ENCODE data around the gene MBD5.
"Not testable (repeated sequence)": the region's sequence is repeated elsewhere in the genome, so short reads cannot be mapped to it uniquely, and the experiment has no call there.

The MBD5 gene

GRCh38 chr2:148021059-148021861 is at the start of gene MBD5:
TSS of gene MBD5 (plus strand) at chr2:148021091.
- H3K4me1 ChIP-seq (ENCODE audit: control insufficient read depth, insufficient read depth, low read length) = peaks cover 12% of the 10 kb centered on the region
- peak within 1 kb of the TSS; percentile 50 for H3K27ac ChIP-seq (ENCODE audit: low read depth, low read length)
- H3K4me3 ChIP-seq (ENCODE audit: low read depth, low read length) = peak within 1 kb of the TSS; percentile 88
- H3K9me3 ChIP-seq (ENCODE audit: control insufficient read depth, insufficient read depth, low read depth, low read length) = no peaks in the 10 kb centered on the region
- H3K27me3 ChIP-seq (ENCODE audit: control insufficient read depth, insufficient read depth, low read length) = no peaks in the 10 kb centered on the region
- H3K9ac ChIP-seq (ENCODE audit: low read length) = peak within 1 kb of the TSS; percentile 79
- H3K36me3 ChIP-seq (ENCODE audit: control insufficient read depth, insufficient read depth, low read length) = no peaks in the 10 kb centered on the region

GRCh38 chr2:147976102-147976501 is 44.8 kb upstream of the MBD5 start:
- Histone ChIP-seq H3K4me1 (ENCODE audit: control insufficient read depth, insufficient read depth, low read length) (no peaks in the 10 kb centered on the region), H3K9ac (ENCODE audit: low read length) (no peak overlapping the region), H3K27ac (ENCODE audit: low read depth, low read length) (no peak overlapping the region), H3K4me3 (ENCODE audit: low read depth, low read length) (no peak overlapping the region), H3K27me3 (ENCODE audit: control insufficient read depth, insufficient read depth, low read length) (no peaks in the 10 kb centered on the region), H3K9me3 (ENCODE audit: control insufficient read depth, insufficient read depth, low read depth, low read length) (no peaks in the 10 kb centered on the region; the same call in 1 of the 2 replicates), H3K36me3 (ENCODE audit: control insufficient read depth, insufficient read depth, low read length) (peaks cover 10% of the 10 kb centered on the region)

- Histone ChIP-seq H3K4me3 (ENCODE audit: low read depth, low read length) (no peak overlapping the region), H3K9ac (ENCODE audit: low read length) (no peak overlapping the region), H3K36me3 (ENCODE audit: control insufficient read depth, insufficient read depth, low read length) (peaks cover 5% of the 10 kb centered on the region; the same call in 1 of the 2 replicates), H3K4me1 (ENCODE audit: control insufficient read depth, insufficient read depth, low read length) (no peaks in the 10 kb centered on the region), H3K9me3 (ENCODE audit: control insufficient read depth, insufficient read depth, low read depth, low read length) (no peaks in the 10 kb centered on the region; the same call in 1 of the 2 replicates), H3K27ac (ENCODE audit: low read depth, low read length) (no peak overlapping the region), H3K27me3 (ENCODE audit: control insufficient read depth, insufficient read depth, low read length) (no peaks in the 10 kb centered on the region)
Measured at GRCh38 chr2:147977679-147978078, 43.2 kb upstream of the MBD5 start.

GRCh38 chr2:147980940-147981528 is 39.9 kb upstream of the MBD5 start:
- H3K27ac ChIP-seq (ENCODE audit: low read depth, low read length) = no peak overlapping the region
- no peak overlapping the region for H3K9ac ChIP-seq (ENCODE audit: low read length)
- no peaks in the 10 kb centered on the region for H3K27me3 ChIP-seq (ENCODE audit: control insufficient read depth, insufficient read depth, low read length)
- H3K9me3 ChIP-seq (ENCODE audit: control insufficient read depth, insufficient read depth, low read depth, low read length) = no peaks in the 10 kb centered on the region; the same call in 1 of the 2 replicates
- H3K4me1 ChIP-seq (ENCODE audit: control insufficient read depth, insufficient read depth, low read length) = no peaks in the 10 kb centered on the region
- no peak overlapping the region for H3K4me3 ChIP-seq (ENCODE audit: low read depth, low read length)
- no peaks in the 10 kb centered on the region for H3K36me3 ChIP-seq (ENCODE audit: control insufficient read depth, insufficient read depth, low read length)

- peaks cover 2% of the 10 kb centered on the region; the same call in 1 of the 2 replicates for H3K9me3 ChIP-seq (ENCODE audit: control insufficient read depth, insufficient read depth, low read depth, low read length)
- H3K27me3 ChIP-seq (ENCODE audit: control insufficient read depth, insufficient read depth, low read length) = no peaks in the 10 kb centered on the region
- H3K9ac ChIP-seq (ENCODE audit: low read length) = no peak overlapping the region
- H3K27ac ChIP-seq (ENCODE audit: low read depth, low read length) = peak overlapping the region; percentile 26; the same call in 1 of the 2 replicates
- H3K4me3 ChIP-seq (ENCODE audit: low read depth, low read length) = no peak overlapping the region
- no peaks in the 10 kb centered on the region for H3K36me3 ChIP-seq (ENCODE audit: control insufficient read depth, insufficient read depth, low read length)
- peaks cover 7% of the 10 kb centered on the region; the same call in 1 of the 2 replicates for H3K4me1 ChIP-seq (ENCODE audit: control insufficient read depth, insufficient read depth, low read length)
Measured at GRCh38 chr2:147989102-147989501, 31.8 kb upstream of the MBD5 start.

GRCh38 chr2:147989809-147990403 is 31.0 kb upstream of the MBD5 start:
- peaks cover 7% of the 10 kb centered on the region; the same call in 1 of the 2 replicates for H3K4me1 ChIP-seq (ENCODE audit: control insufficient read depth, insufficient read depth, low read length)
- peak overlapping the region; percentile 26; the same call in 1 of the 2 replicates for H3K27ac ChIP-seq (ENCODE audit: low read depth, low read length)
- H3K9ac ChIP-seq (ENCODE audit: low read length) = no peak overlapping the region
- H3K4me3 ChIP-seq (ENCODE audit: low read depth, low read length) = no peak overlapping the region
- peaks cover 4% of the 10 kb centered on the region for H3K9me3 ChIP-seq (ENCODE audit: control insufficient read depth, insufficient read depth, low read depth, low read length)
- H3K27me3 ChIP-seq (ENCODE audit: control insufficient read depth, insufficient read depth, low read length) = no peaks in the 10 kb centered on the region
- H3K36me3 ChIP-seq (ENCODE audit: control insufficient read depth, insufficient read depth, low read length) = peaks cover under 1% of the 10 kb centered on the region; the same call in 1 of the 2 replicates

GRCh38 chr2:147994965-147995364 is 25.9 kb upstream of the MBD5 start:
- not testable (repeated sequence) for H3K27me3 ChIP-seq (ENCODE audit: control insufficient read depth, insufficient read depth, low read length); H3K27ac ChIP-seq (ENCODE audit: low read depth, low read length); H3K4me1 ChIP-seq (ENCODE audit: control insufficient read depth, insufficient read depth, low read length); H3K9ac ChIP-seq (ENCODE audit: low read length); H3K4me3 ChIP-seq (ENCODE audit: low read depth, low read length)
- peaks cover 23% of the 10 kb centered on the region for H3K36me3 ChIP-seq (ENCODE audit: control insufficient read depth, insufficient read depth, low read length)
- peaks cover 24% of the 10 kb centered on the region for H3K9me3 ChIP-seq (ENCODE audit: control insufficient read depth, insufficient read depth, low read depth, low read length)

GRCh38 chr2:147996828-147997227 is 24.1 kb upstream of the MBD5 start:
- H3K4me1 ChIP-seq (ENCODE audit: control insufficient read depth, insufficient read depth, low read length) = peaks cover 9% of the 10 kb centered on the region; the same call in 1 of the 2 replicates
- H3K4me3 ChIP-seq (ENCODE audit: low read depth, low read length) = no peak overlapping the region
- H3K27ac ChIP-seq (ENCODE audit: low read depth, low read length) = no peak overlapping the region
- H3K27me3 ChIP-seq (ENCODE audit: control insufficient read depth, insufficient read depth, low read length) = no peaks in the 10 kb centered on the region
- H3K36me3 ChIP-seq (ENCODE audit: control insufficient read depth, insufficient read depth, low read length) = peaks cover 23% of the 10 kb centered on the region
- peaks cover 24% of the 10 kb centered on the region for H3K9me3 ChIP-seq (ENCODE audit: control insufficient read depth, insufficient read depth, low read depth, low read length)
- no peak overlapping the region for H3K9ac ChIP-seq (ENCODE audit: low read length)

GRCh38 chr2:147998203-147998602 is 22.7 kb upstream of the MBD5 start:
- Histone ChIP-seq H3K4me3 (ENCODE audit: low read depth, low read length) (no peak overlapping the region), H3K9ac (ENCODE audit: low read length) (no peak overlapping the region), H3K27ac (ENCODE audit: low read depth, low read length) (no peak overlapping the region), H3K9me3 (ENCODE audit: control insufficient read depth, insufficient read depth, low read depth, low read length) (peaks cover 22% of the 10 kb centered on the region), H3K27me3 (ENCODE audit: control insufficient read depth, insufficient read depth, low read length) (no peaks in the 10 kb centered on the region), H3K4me1 (ENCODE audit: control insufficient read depth, insufficient read depth, low read length) (peaks cover 9% of the 10 kb centered on the region; the same call in 1 of the 2 replicates), H3K36me3 (ENCODE audit: control insufficient read depth, insufficient read depth, low read length) (peaks cover 23% of the 10 kb centered on the region)

- H3K9me3 ChIP-seq (ENCODE audit: control insufficient read depth, insufficient read depth, low read depth, low read length) = peaks cover 22% of the 10 kb centered on the region
- peaks cover 23% of the 10 kb centered on the region for H3K36me3 ChIP-seq (ENCODE audit: control insufficient read depth, insufficient read depth, low read length)
- H3K4me1 ChIP-seq (ENCODE audit: control insufficient read depth, insufficient read depth, low read length) = peaks cover 9% of the 10 kb centered on the region; the same call in 1 of the 2 replicates
- H3K27ac ChIP-seq (ENCODE audit: low read depth, low read length) = no peak overlapping the region
- H3K4me3 ChIP-seq (ENCODE audit: low read depth, low read length) = no peak overlapping the region
- H3K9ac ChIP-seq (ENCODE audit: low read length) = no peak overlapping the region
- no peaks in the 10 kb centered on the region for H3K27me3 ChIP-seq (ENCODE audit: control insufficient read depth, insufficient read depth, low read length)
Measured at GRCh38 chr2:147999126-147999525, 21.8 kb upstream of the MBD5 start.

GRCh38 chr2:148000095-148000494 is 20.8 kb upstream of the MBD5 start:
- H3K9ac ChIP-seq (ENCODE audit: low read length) = no peak overlapping the region
- no peak overlapping the region for H3K4me3 ChIP-seq (ENCODE audit: low read depth, low read length)
- peaks cover 9% of the 10 kb centered on the region; the same call in 1 of the 2 replicates for H3K4me1 ChIP-seq (ENCODE audit: control insufficient read depth, insufficient read depth, low read length)
- H3K27ac ChIP-seq (ENCODE audit: low read depth, low read length) = no peak overlapping the region
- no peaks in the 10 kb centered on the region for H3K27me3 ChIP-seq (ENCODE audit: control insufficient read depth, insufficient read depth, low read length)
- H3K9me3 ChIP-seq (ENCODE audit: control insufficient read depth, insufficient read depth, low read depth, low read length) = peaks cover 18% of the 10 kb centered on the region
- peaks cover 21% of the 10 kb centered on the region for H3K36me3 ChIP-seq (ENCODE audit: control insufficient read depth, insufficient read depth, low read length)
